HepG2 (cell line): Measurements from ENCODE around the gene NSUN2. TPM values are rescaled to one million over a fixed set of nuclear protein-coding genes. Genes with fewer than 3 reads are reported as not detected.

Experiments used
- ATAC-seq: fragments of 200-7000 bp; cut with Tn5 transposase; 3 replicates; pipeline ENCODE4 v1.9.1; 2020; ENCODE audit warnings: mild to moderate bottlenecking, moderate library complexity
- BruUV-seq: library from RNA; stranded (reverse); fragments of 400-500 nt; replicated peaks from 2 replicates; lab custom pipeline; 2021; lab: Mats Ljungman, UMichigan
- CTCF ChIA-PET: fragments of 300-600 bp; formaldehyde crosslinking; extraction: SDS; loops from one replicate; lab custom pipeline; 2021; ENCODE audit warnings: low total read pairs, inconsistent platforms, low intra/inter-chr PET ratio; lab: Yijun Ruan, JAX
- POLR2A ChIA-PET: fragments of 350-600 bp; sonication (Branson Sonifier 250); formaldehyde crosslinking; loops from one replicate; lab custom pipeline; 2020; ENCODE audit warnings: antibody characterized with exemption, inconsistent platforms; lab: Yijun Ruan, JAX
- DNase-seq: peaks from one replicate; pipeline ENCODE4 v3.0.0-alpha.2; 2015; ENCODE audit warnings: low spot score
- FAIRE-seq: peaks from 3 replicates; lab custom pipeline; 2011; peaks lifted over from hg19 to GRCh38; lab: Jason Lieb, UNC
- H2AFZ ChIP-seq: one replicate; pipeline ENCODE4 v1.6.1; 2011; ENCODE audit warnings: low read length, inconsistent platforms
- H3K27ac ChIP-seq: fragments of 300-600 bp; 3 replicates; pipeline ENCODE4 v1.8.0; 2011; ENCODE audit warnings: mixed run types, mild to moderate bottlenecking, mixed read lengths, low read length, inconsistent platforms; ENCODE audit not compliant: insufficient read depth; ENCODE audit errors: extremely low read length
- H3K27me3 ChIP-seq, 2 experiments: fragments of 200-600 bp in 1 of 2; 2 replicates in 1 of 2; 3 replicates in 1 of 2; pipeline versions ENCODE4 v1.6.0 to v1.8.0; 2011; ENCODE audit warnings: low read length in 2 of 2, mild to moderate bottlenecking in 2 of 2, moderate library complexity in 2 of 2, inconsistent platforms in 1 of 2; ENCODE audit not compliant: insufficient read depth in 2 of 2, control insufficient read depth in 1 of 2
- H3K36me3 ChIP-seq, 2 experiments: fragments of 200-600 bp in 1 of 2; replicated peaks in 1 of 2; 2 replicates in 1 of 2; 3 replicates in 1 of 2; pipeline versions ENCODE4 v1.5.1 to v1.8.0; 2011; ENCODE audit warnings: low read length in 2 of 2, inconsistent platforms in 1 of 2; ENCODE audit not compliant: insufficient read depth in 2 of 2, control insufficient read depth in 1 of 2
- H3K4me1 ChIP-seq: 2 replicates; pipeline ENCODE4 v1.5.1; 2012; ENCODE audit warnings: low read length, inconsistent platforms; ENCODE audit not compliant: insufficient read depth
- H3K4me2 ChIP-seq: 2 replicates; pipeline ENCODE4 v1.6.0; 2011; ENCODE audit warnings: low read depth, low read length, inconsistent platforms
- H3K4me3 ChIP-seq, 3 experiments: fragments of 200-600 bp in 1 of 3; sonication (generic), shearing (Covaris generic) in 1 of 3; replicated peaks in 1 of 3; 2 replicates each; pipeline ENCODE4 v1.5.1; 2011 to 2016; ENCODE audit warnings: low read length in 3 of 3, inconsistent platforms in 2 of 3, low read depth in 2 of 3, mild to moderate bottlenecking in 2 of 3, control low read depth in 1 of 3, mixed read lengths in 1 of 3; ENCODE audit not compliant: insufficient read depth in 1 of 3
- H3K79me2 ChIP-seq: one replicate; pipeline ENCODE4 v1.6.1; 2011; ENCODE audit warnings: low read length, inconsistent platforms; ENCODE audit not compliant: insufficient read depth
- H3K9ac ChIP-seq: 2 replicates; pipeline ENCODE4 v1.6.0; 2011; ENCODE audit warnings: mild to moderate bottlenecking, low read depth, low read length, inconsistent platforms; ENCODE audit not compliant: insufficient read depth
- H3K9me3 ChIP-seq: 2 replicates; pipeline ENCODE4 v1.5.1; 2012; ENCODE audit warnings: mild to moderate bottlenecking, low read length
- H4K20me1 ChIP-seq: 2 replicates; pipeline ENCODE4 v1.6.0; 2011; ENCODE audit warnings: inconsistent platforms, mild to moderate bottlenecking, low read length, moderate library complexity; ENCODE audit not compliant: insufficient read depth
- AGO2 ChIP-seq: fragments of 200-400 bp; formaldehyde crosslinking; optimal IDR thresholded peaks from 2 replicates; pipeline ENCODE3; 2017; ENCODE audit warnings: mild to moderate bottlenecking, low read depth, low read length, moderate library complexity
- HNRNPH1 ChIP-seq: fragments of 200-400 bp; formaldehyde crosslinking; optimal IDR thresholded peaks from 2 replicates; pipeline ENCODE3; 2017; ENCODE audit warnings: mild to moderate bottlenecking, low read depth, low read length
- NFYB ChIP-seq: sonication (generic); formaldehyde crosslinking; IDR thresholded peaks from 2 replicates; pipeline ENCODE4 v1.4.0; 2020; ENCODE audit warnings: missing genetic modification reagents
- ZEB1 ChIP-seq: IDR thresholded peaks from 2 replicates; pipeline ENCODE4 v1.6.1; 2012; ENCODE audit warnings: mild to moderate bottlenecking, low read depth, inconsistent platforms; ENCODE audit not compliant: insufficient replicate concordance
- ZNF296 ChIP-seq: sonication (generic); formaldehyde crosslinking; conservative IDR thresholded peaks from 2 replicates; pipeline ENCODE4 v1.5.0; 2020; ENCODE audit warnings: mild to moderate bottlenecking, missing genetic modification reagents
- WGBS: methylation state at CpG from one replicate; pipeline ENCODE4 v1.1.6; 2017; ENCODE audit warnings: low lambda C conversion rate; 5-methylcytosine and 5-hydroxymethylcytosine counted together
- in situ Hi-C: cut with HindIII; loops from 2 replicates; pipeline ENCODE4 v1.10.0; 2017; ENCODE audit warnings: low pct_unique_long_range_greater_than_20kb; ENCODE audit not compliant: extremely low pct_ligation_motif_present
- intact Hi-C: fragments of 100-400 bp; cut with micrococcal nuclease; formaldehyde crosslinking; loops from one replicate; pipeline ENCODE4 v1.10.0; 2022; ENCODE audit not compliant: unreplicated experiment
- polyA plus RNA-seq, 8 experiments: library from polyadenylated mRNA; depleted of rRNA in 3 of 8; stranded (reverse) in 7 of 8; unstranded in 1 of 8; fragments of >200 nt; fragmentation: Illumina TruSeq in 4 of 8; extraction: Trizol in 4 of 8; gene quantifications; 2 replicates each; pipeline versions ENCODE4 v1.2.1 to v1.2.3, GENCODE V29; 2011 to 2016; ENCODE audit warnings: low read depth in 4 of 8, missing spikeins in 1 of 8, mixed read lengths in 1 of 8; ENCODE audit not compliant: insufficient read depth in 1 of 8
- total RNA-seq, 5 experiments: library from RNA; depleted of rRNA; stranded (reverse); fragments of >200 nt; fragmentation: Illumina TruSeq; extraction: Trizol; gene quantifications; 2 replicates each; pipeline ENCODE4 v1.2.3, GENCODE V29; 2016; ENCODE audit warnings: low read depth in 1 of 5
- TF ChIP-seq, protein P1 (sequence below): sonication (generic); formaldehyde crosslinking; IDR thresholded peaks from 2 replicates; pipeline ENCODE4 v1.8.1; 2022; ENCODE audit warnings: low read depth, mild to moderate bottlenecking, missing genetic modification reagents
- TF ChIP-seq, protein P2 (sequence below): sonication (generic); formaldehyde crosslinking; IDR thresholded peaks from 2 replicates; pipeline ENCODE4 v1.4.0; 2020; ENCODE audit warnings: missing genetic modification reagents
- TF ChIP-seq, protein P3 (sequence below): sonication (generic); formaldehyde crosslinking; IDR thresholded peaks from 2 replicates; pipeline ENCODE4 v1.5.0; 2020; ENCODE audit warnings: mild to moderate bottlenecking, missing genetic modification reagents, borderline replicate concordance
- TF ChIP-seq, protein P4 (sequence below): sonication (generic); formaldehyde crosslinking; IDR thresholded peaks from 2 replicates; pipeline ENCODE4 v1.5.1; 2020; ENCODE audit warnings: mild to moderate bottlenecking, moderate library complexity, missing genetic modification reagents

NSUN2 gene
- total and polyA plus RNA-seq, 2 of the 13 experiments (the other 11 are each of a cell fraction or from before 2014, with no cell fraction given), result 51.7 to 69.1 TPM

DNA sequence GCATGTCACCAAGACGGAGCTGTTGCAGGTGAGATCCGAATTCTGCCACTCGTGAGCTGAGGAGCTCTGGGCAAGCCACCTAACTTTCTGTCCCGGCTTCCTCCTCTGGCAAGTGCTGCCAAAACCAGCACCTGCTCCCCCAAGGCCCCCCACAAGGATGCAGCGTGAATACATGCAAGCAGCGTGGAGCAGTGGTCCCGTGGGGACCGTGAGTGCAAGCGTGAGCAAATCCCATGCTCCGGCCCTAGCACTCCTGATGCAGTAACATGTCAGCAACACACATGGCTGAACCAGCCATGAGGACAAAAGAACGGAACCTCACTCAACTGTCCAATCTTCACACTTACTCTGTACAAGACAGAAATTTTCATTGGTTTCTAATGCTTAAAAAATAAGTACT is 31.0 kb downstream of the NSUN2 start:
- H3K4me3 ChIP-seq, result no peak overlapping the region
- H2AFZ ChIP-seq, result no peak overlapping the region
- no peaks in the 10 kb centered on the region for H3K9me3 ChIP-seq
- BruUV-seq, result no TSS peak
- no peak for FAIRE-seq
- H3K4me1 ChIP-seq, result no peaks in the 10 kb centered on the region
- TF ChIP-seq ZEB1, result no peak
- no peak for TF ChIP-seq NFYB (CRISPR knock-in tag)
- H4K20me1 ChIP-seq, result no peaks in the 10 kb centered on the region
- WGBS, result 99% methylated on average over 5 of the region's 11 CpGs
- H3K36me3 ChIP-seq, result peaks cover 37 to 78% of the 10 kb centered on the region in 2 experiments
- DNase-seq, result no peak
- intact Hi-C loops, result no loop called here
- no peaks in the 10 kb centered on the region for H3K79me2 ChIP-seq
- H3K27ac ChIP-seq, result no peak overlapping the region
- H3K27me3 ChIP-seq, result no peaks in the 10 kb centered on the region
- no peak overlapping the region for H3K9ac ChIP-seq
- in situ Hi-C loops, result no loop called here
- POLR2A ChIA-PET, result no interaction called here
- H3K4me2 ChIP-seq, result no peak overlapping the region
- no peak for ATAC-seq
- CTCF ChIA-PET, result no interaction called here

DNA sequence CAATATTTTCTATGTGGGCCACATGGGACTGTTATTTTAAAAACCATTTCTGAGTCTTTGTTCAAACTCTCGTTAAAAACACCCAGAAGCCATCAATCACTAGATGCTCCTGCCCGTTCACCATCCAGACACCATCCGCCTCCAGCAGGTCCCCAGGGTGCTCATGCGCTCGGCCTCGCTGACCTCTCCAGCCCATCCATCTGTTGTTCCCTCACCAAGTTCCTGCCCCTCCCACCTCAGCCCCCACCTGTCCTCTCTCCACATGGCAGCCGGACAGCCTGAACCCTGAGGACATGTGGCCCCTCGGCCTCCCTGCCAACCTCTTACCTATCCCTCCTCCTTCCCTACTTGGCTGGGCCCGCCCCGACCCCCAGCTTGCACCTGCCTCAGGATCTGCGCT is 31.6 kb downstream of the NSUN2 start:
- Histone ChIP-seq H3K27ac (no peak overlapping the region), H3K4me2 (no peak overlapping the region), H3K9me3 (no peaks in the 10 kb centered on the region), H4K20me1 (no peaks in the 10 kb centered on the region), H3K9ac (no peak overlapping the region), H3K4me1 (no peaks in the 10 kb centered on the region), H2AFZ (no peak overlapping the region), H3K4me3 (no peak overlapping the region), H3K79me2 (no peaks in the 10 kb centered on the region)
- in situ Hi-C loops, result no loop called here
- intact Hi-C loops, result no loop called here
- ATAC-seq, result no peak
- WGBS, result 98% methylated on average over 11 of the region's 11 CpGs
- DNase-seq, result no peak
- TF ChIP-seq HNRNPH1 (no peak), AGO2 (peak; percentile 49), ZNF296 (CRISPR knock-in tag) (no peak)
- TF ChIP-seq, protein P1, sequence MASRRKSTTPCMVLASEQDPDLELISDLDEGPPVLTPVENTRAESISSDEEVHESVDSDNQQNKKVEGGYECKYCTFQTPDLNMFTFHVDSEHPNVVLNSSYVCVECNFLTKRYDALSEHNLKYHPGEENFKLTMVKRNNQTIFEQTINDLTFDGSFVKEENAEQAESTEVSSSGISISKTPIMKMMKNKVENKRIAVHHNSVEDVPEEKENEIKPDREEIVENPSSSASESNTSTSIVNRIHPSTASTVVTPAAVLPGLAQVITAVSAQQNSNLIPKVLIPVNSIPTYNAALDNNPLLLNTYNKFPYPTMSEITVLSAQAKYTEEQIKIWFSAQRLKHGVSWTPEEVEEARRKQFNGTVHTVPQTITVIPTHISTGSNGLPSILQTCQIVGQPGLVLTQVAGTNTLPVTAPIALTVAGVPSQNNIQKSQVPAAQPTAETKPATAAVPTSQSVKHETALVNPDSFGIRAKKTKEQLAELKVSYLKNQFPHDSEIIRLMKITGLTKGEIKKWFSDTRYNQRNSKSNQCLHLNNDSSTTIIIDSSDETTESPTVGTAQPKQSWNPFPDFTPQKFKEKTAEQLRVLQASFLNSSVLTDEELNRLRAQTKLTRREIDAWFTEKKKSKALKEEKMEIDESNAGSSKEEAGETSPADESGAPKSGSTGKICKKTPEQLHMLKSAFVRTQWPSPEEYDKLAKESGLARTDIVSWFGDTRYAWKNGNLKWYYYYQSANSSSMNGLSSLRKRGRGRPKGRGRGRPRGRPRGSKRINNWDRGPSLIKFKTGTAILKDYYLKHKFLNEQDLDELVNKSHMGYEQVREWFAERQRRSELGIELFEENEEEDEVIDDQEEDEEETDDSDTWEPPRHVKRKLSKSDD (CRISPR knock-in tag), result no peak
- TF ChIP-seq, protein P2, sequence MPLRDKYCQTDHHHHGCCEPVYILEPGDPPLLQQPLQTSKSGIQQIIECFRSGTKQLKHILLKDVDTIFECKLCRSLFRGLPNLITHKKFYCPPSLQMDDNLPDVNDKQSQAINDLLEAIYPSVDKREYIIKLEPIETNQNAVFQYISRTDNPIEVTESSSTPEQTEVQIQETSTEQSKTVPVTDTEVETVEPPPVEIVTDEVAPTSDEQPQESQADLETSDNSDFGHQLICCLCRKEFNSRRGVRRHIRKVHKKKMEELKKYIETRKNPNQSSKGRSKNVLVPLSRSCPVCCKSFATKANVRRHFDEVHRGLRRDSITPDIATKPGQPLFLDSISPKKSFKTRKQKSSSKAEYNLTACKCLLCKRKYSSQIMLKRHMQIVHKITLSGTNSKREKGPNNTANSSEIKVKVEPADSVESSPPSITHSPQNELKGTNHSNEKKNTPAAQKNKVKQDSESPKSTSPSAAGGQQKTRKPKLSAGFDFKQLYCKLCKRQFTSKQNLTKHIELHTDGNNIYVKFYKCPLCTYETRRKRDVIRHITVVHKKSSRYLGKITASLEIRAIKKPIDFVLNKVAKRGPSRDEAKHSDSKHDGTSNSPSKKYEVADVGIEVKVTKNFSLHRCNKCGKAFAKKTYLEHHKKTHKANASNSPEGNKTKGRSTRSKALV (CRISPR knock-in tag), result no peak
- TF ChIP-seq, protein P3, sequence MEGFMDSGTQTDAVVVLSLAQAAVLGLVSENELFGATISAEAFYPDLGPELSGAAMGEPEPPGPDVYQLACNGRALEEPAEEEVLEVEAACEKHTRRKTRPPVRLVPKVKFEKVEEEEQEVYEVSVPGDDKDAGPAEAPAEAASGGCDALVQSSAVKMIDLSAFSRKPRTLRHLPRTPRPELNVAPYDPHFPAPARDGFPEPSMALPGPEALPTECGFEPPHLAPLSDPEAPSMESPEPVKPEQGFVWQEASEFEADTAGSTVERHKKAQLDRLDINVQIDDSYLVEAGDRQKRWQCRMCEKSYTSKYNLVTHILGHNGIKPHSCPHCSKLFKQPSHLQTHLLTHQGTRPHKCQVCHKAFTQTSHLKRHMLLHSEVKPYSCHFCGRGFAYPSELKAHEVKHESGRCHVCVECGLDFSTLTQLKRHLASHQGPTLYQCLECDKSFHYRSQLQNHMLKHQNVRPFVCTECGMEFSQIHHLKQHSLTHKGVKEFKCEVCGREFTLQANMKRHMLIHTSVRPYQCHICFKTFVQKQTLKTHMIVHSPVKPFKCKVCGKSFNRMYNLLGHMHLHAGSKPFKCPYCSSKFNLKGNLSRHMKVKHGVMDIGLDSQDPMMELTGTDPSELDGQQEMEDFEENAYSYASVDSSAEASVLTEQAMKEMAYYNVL, result no peak
- TF ChIP-seq, protein P4, sequence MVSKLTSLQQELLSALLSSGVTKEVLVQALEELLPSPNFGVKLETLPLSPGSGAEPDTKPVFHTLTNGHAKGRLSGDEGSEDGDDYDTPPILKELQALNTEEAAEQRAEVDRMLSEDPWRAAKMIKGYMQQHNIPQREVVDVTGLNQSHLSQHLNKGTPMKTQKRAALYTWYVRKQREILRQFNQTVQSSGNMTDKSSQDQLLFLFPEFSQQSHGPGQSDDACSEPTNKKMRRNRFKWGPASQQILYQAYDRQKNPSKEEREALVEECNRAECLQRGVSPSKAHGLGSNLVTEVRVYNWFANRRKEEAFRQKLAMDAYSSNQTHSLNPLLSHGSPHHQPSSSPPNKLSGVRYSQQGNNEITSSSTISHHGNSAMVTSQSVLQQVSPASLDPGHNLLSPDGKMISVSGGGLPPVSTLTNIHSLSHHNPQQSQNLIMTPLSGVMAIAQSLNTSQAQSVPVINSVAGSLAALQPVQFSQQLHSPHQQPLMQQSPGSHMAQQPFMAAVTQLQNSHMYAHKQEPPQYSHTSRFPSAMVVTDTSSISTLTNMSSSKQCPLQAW (CRISPR knock-in tag), result no peak
- TF ChIP-seq, all 625 proteins: peak for 1
- POLR2A ChIA-PET, result no interaction called here
- BruUV-seq, result no TSS peak
- no peak for FAIRE-seq
- CTCF ChIA-PET, result no interaction called here
- Histone ChIP-seq H3K27me3 (no peaks in the 10 kb centered on the region), H3K36me3 (peaks cover 36 to 77% of the 10 kb centered on the region in 2 experiments)
